Loucy (cell line): ENCODE results near the gene DAB1.

Experiments
- H2AFZ ChIP-seq: fragments of 200-600 bp; sonication (generic); 2 replicates; pipeline ENCODE4 v1.6.0; 2016; ENCODE audit warnings: antibody characterized with exemption, mild to moderate bottlenecking, low read length, moderate library complexity
- H3F3A ChIP-seq: fragments of 200-600 bp; 2 replicates; pipeline ENCODE4 v1.6.0; 2016; ENCODE audit warnings: antibody characterized with exemption, low read depth, mild to moderate bottlenecking
- H3K27me3 ChIP-seq: fragments of 200-600 bp; sonication (generic); 2 replicates; pipeline ENCODE4 v1.6.1; 2014; ENCODE audit warnings: low read length, mild to moderate bottlenecking; ENCODE audit not compliant: insufficient read depth, poor library complexity, severe bottlenecking
- H3K36me3 ChIP-seq: fragments of 200-600 bp; sonication (generic); 2 replicates; pipeline ENCODE4 v1.6.1; 2016; ENCODE audit warnings: low read length; ENCODE audit not compliant: insufficient read depth
- H3K4me1 ChIP-seq: fragments of 200-600 bp; sonication (generic); 2 replicates; pipeline ENCODE4 v1.5.1; 2014; ENCODE audit warnings: low read length, mild to moderate bottlenecking; ENCODE audit not compliant: insufficient read depth, poor library complexity, severe bottlenecking
- H3K4me2 ChIP-seq: fragments of 200-600 bp; sonication (generic); 2 replicates; pipeline ENCODE4 v1.6.0; 2014; ENCODE audit warnings: antibody characterized with exemption, low read length, low read depth, mild to moderate bottlenecking; ENCODE audit not compliant: poor library complexity, severe bottlenecking
- H3K4me3 ChIP-seq: fragments of 200-600 bp; sonication (generic); 2 replicates; pipeline ENCODE4 v1.5.1; 2014; ENCODE audit warnings: low read length, mild to moderate bottlenecking, mixed read lengths; ENCODE audit not compliant: poor library complexity, severe bottlenecking
- H3K79me2 ChIP-seq: fragments of 200-600 bp; sonication (generic); 2 replicates; pipeline ENCODE4 v1.6.1; 2014; ENCODE audit warnings: low read length; ENCODE audit not compliant: insufficient read depth
- H3K9ac ChIP-seq: fragments of 200-600 bp; sonication (generic); 2 replicates; pipeline ENCODE4 v1.6.0; 2014; ENCODE audit warnings: mild to moderate bottlenecking, low read depth, low read length, moderate library complexity; ENCODE audit not compliant: poor library complexity, severe bottlenecking
- H3K9me2 ChIP-seq: fragments of 200-600 bp; sonication (generic); replicated peaks from 2 replicates; pipeline ENCODE4 v1.6.1; 2016; ENCODE audit warnings: low read depth, low read length, mixed read lengths
- H3K9me3 ChIP-seq: fragments of 200-600 bp; sonication (generic); 2 replicates; pipeline ENCODE4 v1.6.1; 2014; ENCODE audit warnings: mild to moderate bottlenecking, antibody characterized with exemption, low read length, low read depth; ENCODE audit not compliant: insufficient read depth
- H4K20me1 ChIP-seq: fragments of 200-600 bp; sonication (generic); 2 replicates; pipeline ENCODE4 v1.6.0; 2014; ENCODE audit warnings: antibody characterized with exemption, low read length, mild to moderate bottlenecking; ENCODE audit not compliant: insufficient read depth, poor library complexity, severe bottlenecking
- CTCF ChIP-seq: fragments of 200-600 bp; sonication (generic); conservative IDR thresholded peaks from 2 replicates; pipeline ENCODE4 v1.5.1; 2014; ENCODE audit warnings: mild to moderate bottlenecking, antibody characterized with exemption, low read length
- EZH2phosphoT487 ChIP-seq: fragments of 200-600 bp; IDR thresholded peaks from 2 replicates; pipeline ENCODE4 v1.6.1; 2018; ENCODE audit warnings: antibody characterized with exemption, mild to moderate bottlenecking, moderate library complexity, borderline replicate concordance

Gene DAB1

GRCh38 chr1:57024428-57024827, 399.4 kb downstream of the DAB1 start:
- Histone ChIP-seq H2AFZ (no peak overlapping the region), H3K9me2 (no peaks in the 10 kb centered on the region), H3K79me2 (no peaks in the 10 kb centered on the region), H3K4me2 (no peak overlapping the region), H3K36me3 (no peaks in the 10 kb centered on the region), H3K4me3 (no peak overlapping the region), H3K4me1 (no peaks in the 10 kb centered on the region), H3K9me3 (no peaks in the 10 kb centered on the region), H3F3A (no peaks in the 10 kb centered on the region), H4K20me1 (no peaks in the 10 kb centered on the region), H3K27me3 (no peaks in the 10 kb centered on the region), H3K9ac (no peak overlapping the region)
- TF ChIP-seq CTCF (no peak), EZH2phosphoT487 (no peak)

- TF ChIP-seq CTCF (no peak), EZH2phosphoT487 (no peak)
- Histone ChIP-seq H4K20me1 (no peaks in the 10 kb centered on the region), H3K4me3 (no peak overlapping the region), H3K4me2 (no peak overlapping the region), H2AFZ (no peak overlapping the region), H3K9me2 (no peaks in the 10 kb centered on the region), H3K27me3 (no peaks in the 10 kb centered on the region), H3K9me3 (no peaks in the 10 kb centered on the region), H3K79me2 (no peaks in the 10 kb centered on the region), H3F3A (no peaks in the 10 kb centered on the region), H3K36me3 (no peaks in the 10 kb centered on the region), H3K9ac (no peak overlapping the region), H3K4me1 (no peaks in the 10 kb centered on the region)
Measured at GRCh38 chr1:57020216-57020615, 403.6 kb downstream of the DAB1 start.

DNA sequence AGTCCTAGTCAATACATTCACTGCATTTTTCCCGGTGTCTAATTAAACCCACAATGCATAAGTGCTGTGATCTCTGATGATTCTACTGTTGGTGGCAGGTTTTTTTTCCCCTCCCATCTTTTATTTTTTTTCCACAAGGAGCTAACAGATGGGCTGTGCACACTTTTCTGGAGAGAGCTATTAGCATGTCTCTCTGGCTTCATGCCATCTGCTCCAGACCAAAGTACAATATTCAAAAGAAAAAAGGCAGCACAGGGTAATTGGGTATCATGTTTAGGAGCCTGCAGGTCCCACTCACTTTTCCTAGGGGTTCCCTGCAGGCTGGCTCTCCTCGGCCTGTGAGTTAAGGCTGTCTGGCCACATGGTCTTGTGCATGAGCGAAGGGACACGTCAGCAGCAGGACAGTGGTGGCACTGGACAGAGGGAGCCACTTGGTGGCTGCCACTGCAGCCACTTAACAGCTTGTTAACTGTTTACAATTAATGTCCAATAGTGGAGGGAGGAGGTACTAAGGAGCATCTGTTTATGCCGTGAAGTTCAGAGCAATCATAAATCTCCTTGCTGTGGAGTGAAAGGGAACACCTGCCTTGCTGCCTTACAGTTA, 404.5 kb downstream of the DAB1 start:
- no peaks in the 10 kb centered on the region for H4K20me1 ChIP-seq
- TF ChIP-seq CTCF (no peak), EZH2phosphoT487 (no peak)
- H3K9me2 ChIP-seq: no peaks in the 10 kb centered on the region
- H3K36me3 ChIP-seq: no peaks in the 10 kb centered on the region
- no peak overlapping the region for H3K4me3 ChIP-seq
- no peaks in the 10 kb centered on the region for H3K79me2 ChIP-seq
- no peak overlapping the region for H2AFZ ChIP-seq
- H3K27me3 ChIP-seq: no peaks in the 10 kb centered on the region
- H3F3A ChIP-seq: no peaks in the 10 kb centered on the region
- H3K9ac ChIP-seq: no peak overlapping the region
- H3K4me2 ChIP-seq: no peak overlapping the region
- H3K9me3 ChIP-seq: no peaks in the 10 kb centered on the region
- H3K4me1 ChIP-seq: no peaks in the 10 kb centered on the region
